ENCODE results near the gene DDRGK1. TPM values are rescaled to one million over a fixed set of nuclear protein-coding genes. Genes with fewer than 3 reads are reported as not detected.

The DDRGK1 gene
- total and polyA plus RNA-seq, 7 experiments from 2014 or later: 39.4 to 60.3 (median 46.6) TPM

GRCh38 chr20:3174442-3175261 lies 29.8 kb downstream of the DDRGK1 start:
- no peaks in the 10 kb centered on the region for H3K9me3 Mint-ChIP-seq
- H3K27me3 Mint-ChIP-seq: peaks cover 0 to 55% (median 15%) of the 10 kb centered on the region in 5 donors
- intact Hi-C loops (cut with micrococcal nuclease): loop anchor here (5.0 kb wide), 3 partner anchors 102 to 702 kb away; partner anchors contain the start of genes OXT (in 1 of the 2) and SNRPB (in 1 of the 2)
- ATAC-seq (no peak), DNase-seq (peak in 1 of 9 donors; percentile 33)
- POLR2A ChIA-PET: interaction anchor here (1.0 to 7.5 kb wide), 2 partner anchors 15 to 102 kb away, joined by 4 to 72 read pairs; partner anchors contain the start of genes FASTKD5 and UBOX5
- Histone ChIP-seq H3K9me3 (ENCODE audit: control insufficient read depth in 2 of 3, low read length in 3 of 3) (no peaks in the 10 kb centered on the region), H3K27ac (ENCODE audit: low read depth, low read length) (no peak overlapping the region), H3K36me3 (ENCODE audit: control insufficient read depth in 2 of 3, insufficient read depth in 3 of 3, low read length in 3 of 3) (no peaks in the 10 kb centered on the region), H3K4me1 (ENCODE audit: control insufficient read depth in 2 of 2, insufficient read depth in 2 of 2, low read length in 2 of 2) (peaks cover 4 to 14% of the 10 kb centered on the region in 2 donors), H3K4me3 (ENCODE audit: low read length) (peak overlapping the region; percentile 87), H3K27me3 (ENCODE audit: control insufficient read depth in 2 of 2, insufficient read depth in 2 of 2, low read length in 2 of 2) (peaks cover 0 to 5% of the 10 kb centered on the region in 2 donors)
- peaks cover 10 to 33% (median 22%) of the 10 kb centered on the region in 7 donors for H3K4me1 Mint-ChIP-seq
- H3K36me3 Mint-ChIP-seq: peaks cover 0 to 4% (median 0%) of the 10 kb centered on the region in 5 donors
- H3K4me3 Mint-ChIP-seq: peak overlapping the region; percentile 76 to 89 (median 86)
- CTCF ChIA-PET: interaction anchor here (0.5 to 0.6 kb wide), 4 partner anchors 17 to 274 kb away, joined by 3 to 4 read pairs (median 3); no protein-coding TSS in a partner anchor
- peak overlapping the region; percentile 3 to 86 (median 38) for H3K27ac Mint-ChIP-seq

- ChIA-PET POLR2A (interaction anchor here (0.5 to 7.5 kb wide), 5 partner anchors 14 to 716 kb away, joined by 3 to 72 read pairs (median 4); partner anchors contain the start of genes FASTKD5, ITPA and UBOX5), CTCF (interaction anchor here (0.5 to 2.1 kb wide), 2 partner anchors 14 to 273 kb away, joined by 3 to 8 read pairs; partner anchors contain the start of genes FASTKD5 and UBOX5)
Observed at GRCh38 chr20:3173610-3174441, 30.7 kb downstream of the DDRGK1 start.

GRCh38 chr20:3172933-3173609 lies 31.4 kb downstream of the DDRGK1 start, which contains the start of gene LZTS3:
TSS of gene LZTS3 (minus strand) at chr20:3173549. CDS start at chr20:3167163, 6,386 bp downstream.
- ChIA-PET CTCF (interaction anchor here (0.6 to 2.1 kb wide), 2 partner anchors 14 to 433 kb away, joined by 3 to 8 read pairs; partner anchors contain the start of genes FASTKD5 and UBOX5), POLR2A (interaction anchor here (0.5 to 7.5 kb wide), 6 partner anchors 13 to 100 kb away, joined by 3 to 72 read pairs (median 4); partner anchors contain the start of genes DDRGK1, FASTKD5, ITPA and UBOX5)
- peak within 1 kb of the TSS; percentile 48 to 97 (median 81) for H3K27ac Mint-ChIP-seq
- Histone ChIP-seq H3K9me3 (ENCODE audit: control insufficient read depth in 2 of 3, low read length in 3 of 3) (no peaks in the 10 kb centered on the region), H3K4me3 (ENCODE audit: low read length) (peak within 1 kb of the TSS; percentile 87), H3K36me3 (ENCODE audit: control insufficient read depth in 2 of 3, insufficient read depth in 3 of 3, low read length in 3 of 3) (no peaks in the 10 kb centered on the region), H3K4me1 (ENCODE audit: control insufficient read depth in 2 of 2, insufficient read depth in 2 of 2, low read length in 2 of 2) (peaks cover 4 to 14% of the 10 kb centered on the region in 2 donors), H3K27ac (ENCODE audit: low read depth, low read length) (peak within 1 kb of the TSS; percentile 100), H3K27me3 (ENCODE audit: control insufficient read depth in 2 of 2, insufficient read depth in 2 of 2, low read length in 2 of 2) (peaks cover 0 to 5% of the 10 kb centered on the region in 2 donors)
- no peaks in the 10 kb centered on the region for H3K9me3 Mint-ChIP-seq
- H3K4me1 Mint-ChIP-seq: peaks cover 16 to 39% (median 28%) of the 10 kb centered on the region in 7 donors
- intact Hi-C loops (cut with micrococcal nuclease): loop anchor here (1.0 to 5.0 kb wide), 8 partner anchors 14 to 701 kb away; partner anchors contain the start of genes DDRGK1 (in 2 of the 2), FASTKD5 (in 1 of the 2), ITPA (in 1 of the 2) and OXT (in 1 of the 2)
- peaks cover 0 to 4% (median 0%) of the 10 kb centered on the region in 5 donors for H3K36me3 Mint-ChIP-seq
- DNase-seq: peak; percentile 79 to 95 (median 86)
- ATAC-seq: peak; percentile 90
- peaks cover 0 to 69% (median 21%) of the 10 kb centered on the region in 5 donors for H3K27me3 Mint-ChIP-seq
- H3K4me3 Mint-ChIP-seq: peak within 1 kb of the TSS; percentile 76 to 92 (median 86)

More at GRCh38 chr20:3173610-3174441, 30.7 kb downstream of the DDRGK1 start:
- Mint-ChIP-seq H3K4me3 (peak overlapping the region; percentile 76 to 89 (median 86)), H3K27ac (peak overlapping the region; percentile 3 to 86 (median 51)), H3K27me3 (peaks cover 0 to 63% (median 16%) of the 10 kb centered on the region in 5 donors), H3K36me3 (peaks cover 0 to 4% (median 0%) of the 10 kb centered on the region in 5 donors), H3K9me3 (no peaks in the 10 kb centered on the region), H3K4me1 (peaks cover 15 to 34% (median 23%) of the 10 kb centered on the region in 7 donors)
- intact Hi-C loops (cut with micrococcal nuclease): loop anchor here (1.0 to 5.0 kb wide), 8 partner anchors 15 to 702 kb away; partner anchors contain the start of genes DDRGK1 (in 2 of the 2), FASTKD5 (in 1 of the 2), ITPA (in 1 of the 2) and OXT (in 1 of the 2)
- DNase-seq (peak in 7 of 9 donors; percentile 81 to 94 (median 92)), ATAC-seq (peak; percentile 94)
- Histone ChIP-seq H3K4me3 (ENCODE audit: low read length) (peak overlapping the region; percentile 87), H3K27me3 (ENCODE audit: control insufficient read depth in 2 of 2, insufficient read depth in 2 of 2, low read length in 2 of 2) (peaks cover 0 to 5% of the 10 kb centered on the region in 2 donors), H3K27ac (ENCODE audit: low read depth, low read length) (peak overlapping the region; percentile 4), H3K4me1 (ENCODE audit: control insufficient read depth in 2 of 2, insufficient read depth in 2 of 2, low read length in 2 of 2) (peaks cover 4 to 14% of the 10 kb centered on the region in 2 donors), H3K36me3 (ENCODE audit: control insufficient read depth in 2 of 3, insufficient read depth in 3 of 3, low read length in 3 of 3) (no peaks in the 10 kb centered on the region), H3K9me3 (ENCODE audit: control insufficient read depth in 2 of 3, low read length in 3 of 3) (no peaks in the 10 kb centered on the region)

GRCh38 chr20:3172126-3172932 lies 32.2 kb downstream of the DDRGK1 start:
- Mint-ChIP-seq H3K4me1 (peaks cover 15 to 41% (median 31%) of the 10 kb centered on the region in 7 donors), H3K27me3 (peaks cover 0 to 73% (median 21%) of the 10 kb centered on the region in 5 donors), H3K9me3 (no peaks in the 10 kb centered on the region), H3K36me3 (peaks cover 0 to 4% (median 0%) of the 10 kb centered on the region in 5 donors), H3K27ac (peak overlapping the region; percentile 23 to 97 (median 80)), H3K4me3 (peak overlapping the region; percentile 76 to 92 (median 84))
- ChIA-PET CTCF (interaction anchor here (0.6 to 2.1 kb wide), 2 partner anchors 13 to 55 kb away, joined by 3 to 8 read pairs; partner anchors contain the start of genes FASTKD5 and UBOX5), POLR2A (interaction anchor here (1.0 to 7.5 kb wide), 5 partner anchors 12 to 51 kb away, joined by 3 to 72 read pairs (median 3); partner anchors contain the start of genes DDRGK1, FASTKD5, ITPA and UBOX5)
- intact Hi-C loops (cut with micrococcal nuclease): loop anchor here (5.0 kb wide), 3 partner anchors 100 to 700 kb away; partner anchors contain the start of genes OXT (in 1 of the 2) and SNRPB (in 1 of the 2)
- H3K4me1 ChIP-seq (ENCODE audit: control insufficient read depth in 2 of 2, insufficient read depth in 2 of 2, low read length in 2 of 2): peaks cover 4 to 17% of the 10 kb centered on the region in 2 donors
- H3K27ac ChIP-seq (ENCODE audit: low read depth, low read length): peak overlapping the region; percentile 100
- ATAC-seq (no peak), DNase-seq (no peak)
- H3K36me3 ChIP-seq (ENCODE audit: control insufficient read depth in 2 of 3, insufficient read depth in 3 of 3, low read length in 3 of 3): no peaks in the 10 kb centered on the region
- peaks cover 0 to 5% of the 10 kb centered on the region in 2 donors for H3K27me3 ChIP-seq (ENCODE audit: control insufficient read depth in 2 of 2, insufficient read depth in 2 of 2, low read length in 2 of 2)
- H3K9me3 ChIP-seq (ENCODE audit: control insufficient read depth in 2 of 3, low read length in 3 of 3): no peaks in the 10 kb centered on the region
- peak overlapping the region; percentile 87 for H3K4me3 ChIP-seq (ENCODE audit: low read length)

Measured in naive thymus-derived CD4-positive, alpha-beta T cell (primary cell).